ENCODE data around the gene ABHD12.

GRCh38 chr20:25355011-25355595, 35.5 kb downstream of the ABHD12 start:
- TF ChIP-seq POLR2AphosphoS5 (IDR thresholded peaks at IDR 0.05; ENCODE audit: low read depth, low read length): no peak
- TF ChIP-seq TAF1 (IDR thresholded peaks at IDR 0.05; ENCODE audit: low read depth, low read length): no peak

All from GM12891 (cell line).